LNCaP clone FGC (cell line): Measurements from ENCODE around the gene FCER2.

ENCODE experiments used
- DNase-seq: peaks from one replicate; pipeline ENCODE4 v3.0.0-alpha.2; 2011; ENCODE audit warnings: low read depth
- H3K4me3 ChIP-seq: 2 replicates; pipeline ENCODE4 v1.5.1; 2011; ENCODE audit warnings: mild to moderate bottlenecking, low read depth, low read length, control low read depth
- TF ChIP-seq, protein P1 (sequence below): IDR thresholded peaks from 2 replicates; pipeline ENCODE4 v1.5.1; 2012; ENCODE audit warnings: mild to moderate bottlenecking; ENCODE audit not compliant: control insufficient read depth, insufficient read depth; ENCODE audit errors: extremely low read depth

The FCER2 gene

GRCh38 chr19:7685546-7686445, 16.1 kb downstream of the FCER2 start:
- TF ChIP-seq, protein P1, sequence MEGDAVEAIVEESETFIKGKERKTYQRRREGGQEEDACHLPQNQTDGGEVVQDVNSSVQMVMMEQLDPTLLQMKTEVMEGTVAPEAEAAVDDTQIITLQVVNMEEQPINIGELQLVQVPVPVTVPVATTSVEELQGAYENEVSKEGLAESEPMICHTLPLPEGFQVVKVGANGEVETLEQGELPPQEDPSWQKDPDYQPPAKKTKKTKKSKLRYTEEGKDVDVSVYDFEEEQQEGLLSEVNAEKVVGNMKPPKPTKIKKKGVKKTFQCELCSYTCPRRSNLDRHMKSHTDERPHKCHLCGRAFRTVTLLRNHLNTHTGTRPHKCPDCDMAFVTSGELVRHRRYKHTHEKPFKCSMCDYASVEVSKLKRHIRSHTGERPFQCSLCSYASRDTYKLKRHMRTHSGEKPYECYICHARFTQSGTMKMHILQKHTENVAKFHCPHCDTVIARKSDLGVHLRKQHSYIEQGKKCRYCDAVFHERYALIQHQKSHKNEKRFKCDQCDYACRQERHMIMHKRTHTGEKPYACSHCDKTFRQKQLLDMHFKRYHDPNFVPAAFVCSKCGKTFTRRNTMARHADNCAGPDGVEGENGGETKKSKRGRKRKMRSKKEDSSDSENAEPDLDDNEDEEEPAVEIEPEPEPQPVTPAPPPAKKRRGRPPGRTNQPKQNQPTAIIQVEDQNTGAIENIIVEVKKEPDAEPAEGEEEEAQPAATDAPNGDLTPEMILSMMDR: no peak
- no peak for DNase-seq
- H3K4me3 ChIP-seq: no peak overlapping the region

GRCh38 chr19:7682175-7682855, 19.6 kb downstream of the FCER2 start:
- TF ChIP-seq, protein P1: no peak
- peak overlapping the region; percentile 85 for H3K4me3 ChIP-seq
- DNase-seq: no peak

- TF ChIP-seq, protein P1: peak; percentile 69
- DNase-seq: no peak
- peak overlapping the region; percentile 85 for H3K4me3 ChIP-seq
These were observed 20.4 kb downstream of the FCER2 start for GRCh38 chr19:7681340-7682174.

- H3K4me3 ChIP-seq: peak within 1 kb of the TSS; percentile 85
- TF ChIP-seq, protein P1: peak; percentile 98
- DNase-seq: no peak
These were observed 21.2 kb downstream of the FCER2 start, which contains the start of gene TRAPPC5 for GRCh38 chr19:7680606-7681339. TSS of gene TRAPPC5 (plus strand) at chr19:7680833. CDS start at chr19:7682254, 1,421 bp downstream.

DNA sequence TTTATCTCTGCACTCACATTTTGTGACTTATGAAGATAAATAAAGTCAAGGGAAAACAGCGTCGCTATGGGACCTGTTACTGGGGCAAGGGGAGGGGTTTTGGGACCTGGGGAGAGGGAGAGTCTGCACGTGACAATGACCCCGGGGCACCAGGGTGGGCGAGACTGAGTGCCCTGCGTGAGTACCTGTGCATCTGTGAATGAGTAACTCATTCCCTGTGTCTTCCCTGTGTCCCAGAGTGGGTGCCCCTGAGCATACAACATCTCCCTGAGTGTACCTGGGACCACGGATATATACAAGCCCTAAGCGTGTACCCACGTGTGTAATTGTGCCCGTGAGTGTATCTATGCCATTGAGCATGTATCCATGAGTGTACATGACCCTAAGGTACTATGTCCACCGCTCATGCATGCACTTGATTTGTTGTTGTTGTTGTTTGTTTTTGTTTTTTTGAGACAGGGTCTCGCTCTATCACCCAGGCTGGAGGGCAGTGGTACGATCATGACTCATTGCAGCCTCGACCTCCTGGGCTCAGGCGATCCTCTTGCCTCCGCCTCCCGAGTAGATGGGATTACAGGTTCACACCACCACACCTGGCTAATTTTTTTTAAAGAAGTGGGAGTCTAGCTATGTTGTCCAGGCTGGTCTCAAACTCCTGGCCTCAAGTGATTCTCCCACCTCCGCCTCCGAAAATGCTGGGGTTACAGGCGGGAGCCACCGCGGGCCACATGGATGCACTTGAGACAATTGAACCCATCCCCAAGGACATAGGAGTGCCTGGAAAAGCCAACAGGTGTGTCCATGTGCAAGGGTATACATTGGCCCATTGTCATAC, 21.9 kb downstream of the FCER2 start:
- TF ChIP-seq, protein P1: no peak
- H3K4me3 ChIP-seq: peak overlapping the region; percentile 85
- DNase-seq: no peak
